Activated naive CD8-positive, alpha-beta T cell treated with anti-CD3 and anti-CD28 coated beads, Interleukin-2, amount 10 ng/mL, durations not matched to agents 7 days and 5 days (primary cell): ENCODE data around the gene PLXNA1. TPM values are rescaled to one million over a fixed set of nuclear protein-coding genes. Genes with fewer than 3 reads are reported as not detected.

ENCODE experiments used
- ATAC-seq: fragments of 150-1000 bp; cut with Tn5 transposase; one replicate; pipeline ENCODE4 v1.10.0; 2021; ENCODE audit warnings: low read depth, moderate library complexity
- POLR2A ChIA-PET: fragments of 350-600 bp; sonication (Branson Sonifier 250); formaldehyde crosslinking; loops from one replicate; lab custom pipeline; 2021; ENCODE audit warnings: antibody characterized with exemption; lab: Charles Lee
- DNase-seq: peaks from one replicate; pipeline ENCODE4 v3.0.0; 2021
- H3K27ac Mint-ChIP-seq: one replicate; pipeline ENCODE4 v1.8.0; 2022; ENCODE audit warnings: mild to moderate bottlenecking, mixed read lengths
- H3K27me3 Mint-ChIP-seq: one replicate; pipeline ENCODE4 v1.8.0; 2022; ENCODE audit warnings: mild to moderate bottlenecking, moderate library complexity, mixed read lengths
- H3K36me3 Mint-ChIP-seq: one replicate; pipeline ENCODE4 v1.8.0; 2021; ENCODE audit warnings: mild to moderate bottlenecking, mixed read lengths
- H3K4me1 Mint-ChIP-seq: one replicate; pipeline ENCODE4 v1.8.0; 2021; ENCODE audit warnings: mixed read lengths
- H3K4me3 Mint-ChIP-seq: one replicate; pipeline ENCODE4 v1.8.0; 2022; ENCODE audit warnings: mild to moderate bottlenecking, moderate library complexity, mixed read lengths
- H3K9me3 Mint-ChIP-seq: one replicate; pipeline ENCODE4 v1.8.0; 2021; ENCODE audit warnings: mixed read lengths
- total RNA-seq, 2 experiments: library from RNA; stranded (reverse); gene quantifications; one replicate each; pipeline ENCODE4 v1.2.3, GENCODE V29; 2021

The PLXNA1 gene
- total RNA-seq, 2 experiments from 2014 or later: 5.7 to 5.8 TPM

GRCh38 chr3:127000119-127000518, 17.2 kb downstream of the PLXNA1 start:
- Mint-ChIP-seq H3K4me3 (no peak overlapping the region), H3K9me3 (no peaks in the 10 kb centered on the region), H3K4me1 (no peaks in the 10 kb centered on the region), H3K27ac (no peak overlapping the region), H3K27me3 (no peaks in the 10 kb centered on the region), H3K36me3 (no peaks in the 10 kb centered on the region)
- DNase-seq (no peak), ATAC-seq (no peak)
- POLR2A ChIA-PET: no interaction called here

GRCh38 chr3:127000761-127001160, 17.8 kb downstream of the PLXNA1 start:
- Mint-ChIP-seq H3K27me3 (no peaks in the 10 kb centered on the region), H3K4me1 (no peaks in the 10 kb centered on the region), H3K4me3 (no peak overlapping the region), H3K27ac (no peak overlapping the region), H3K36me3 (no peaks in the 10 kb centered on the region), H3K9me3 (no peaks in the 10 kb centered on the region)
- DNase-seq: no peak
- POLR2A ChIA-PET: no interaction called here
- no peak for ATAC-seq

GRCh38 chr3:127001486-127002194, 18.7 kb downstream of the PLXNA1 start:
- ATAC-seq (no peak), DNase-seq (no peak)
- Mint-ChIP-seq H3K27me3 (no peaks in the 10 kb centered on the region), H3K27ac (no peak overlapping the region), H3K4me1 (no peaks in the 10 kb centered on the region), H3K36me3 (no peaks in the 10 kb centered on the region), H3K4me3 (no peak overlapping the region), H3K9me3 (no peaks in the 10 kb centered on the region)
- POLR2A ChIA-PET: no interaction called here

GRCh38 chr3:127002195-127003174, 19.6 kb downstream of the PLXNA1 start:
- POLR2A ChIA-PET: no interaction called here
- H3K27ac Mint-ChIP-seq: no peak overlapping the region
- H3K4me1 Mint-ChIP-seq: no peaks in the 10 kb centered on the region
- H3K9me3 Mint-ChIP-seq: no peaks in the 10 kb centered on the region
- H3K36me3 Mint-ChIP-seq: no peaks in the 10 kb centered on the region
- ATAC-seq: peak; percentile 24
- H3K27me3 Mint-ChIP-seq: no peaks in the 10 kb centered on the region
- DNase-seq: no peak
- no peak overlapping the region for H3K4me3 Mint-ChIP-seq

GRCh38 chr3:127003175-127003555, 20.2 kb downstream of the PLXNA1 start:
- Mint-ChIP-seq H3K36me3 (no peaks in the 10 kb centered on the region), H3K4me1 (no peaks in the 10 kb centered on the region), H3K9me3 (no peaks in the 10 kb centered on the region), H3K27ac (no peak overlapping the region), H3K4me3 (no peak overlapping the region), H3K27me3 (no peaks in the 10 kb centered on the region)
- ATAC-seq (no peak), DNase-seq (no peak)
- POLR2A ChIA-PET: no interaction called here

- Mint-ChIP-seq H3K36me3 (no peaks in the 10 kb centered on the region), H3K4me1 (no peaks in the 10 kb centered on the region), H3K27me3 (no peaks in the 10 kb centered on the region), H3K27ac (no peak overlapping the region), H3K9me3 (no peaks in the 10 kb centered on the region), H3K4me3 (no peak overlapping the region)
- no peak for ATAC-seq
- POLR2A ChIA-PET: no interaction called here
- no peak for DNase-seq
These were observed 20.8 kb downstream of the PLXNA1 start for GRCh38 chr3:127003601-127004280.

- DNase-seq (no peak), ATAC-seq (no peak)
- POLR2A ChIA-PET: no interaction called here
- Mint-ChIP-seq H3K9me3 (no peaks in the 10 kb centered on the region), H3K4me3 (no peak overlapping the region), H3K27me3 (no peaks in the 10 kb centered on the region), H3K4me1 (no peaks in the 10 kb centered on the region), H3K36me3 (no peaks in the 10 kb centered on the region), H3K27ac (no peak overlapping the region)
These were observed 21.9 kb downstream of the PLXNA1 start for GRCh38 chr3:127004641-127005397.

- no peak for ATAC-seq
These were observed 23.1 kb downstream of the PLXNA1 start for GRCh38 chr3:127005864-127006500.

GRCh38 chr3:127006781-127007436, 24.0 kb downstream of the PLXNA1 start:
- POLR2A ChIA-PET: no interaction called here
- no peaks in the 10 kb centered on the region for H3K4me1 Mint-ChIP-seq
- no peak for DNase-seq
- no peaks in the 10 kb centered on the region for H3K36me3 Mint-ChIP-seq
- H3K9me3 Mint-ChIP-seq: no peaks in the 10 kb centered on the region
- ATAC-seq: no peak
- no peak overlapping the region for H3K27ac Mint-ChIP-seq
- no peaks in the 10 kb centered on the region for H3K27me3 Mint-ChIP-seq
- H3K4me3 Mint-ChIP-seq: no peak overlapping the region

More at GRCh38 chr3:127005864-127006500, 23.1 kb downstream of the PLXNA1 start:
- no peaks in the 10 kb centered on the region for H3K27me3 Mint-ChIP-seq
- no peak overlapping the region for H3K4me3 Mint-ChIP-seq
- DNase-seq: no peak
- H3K27ac Mint-ChIP-seq: no peak overlapping the region
- H3K9me3 Mint-ChIP-seq: no peaks in the 10 kb centered on the region
- H3K36me3 Mint-ChIP-seq: no peaks in the 10 kb centered on the region
- H3K4me1 Mint-ChIP-seq: no peaks in the 10 kb centered on the region
- POLR2A ChIA-PET: no interaction called here

GRCh38 chr3:127008236-127008635, 25.3 kb downstream of the PLXNA1 start:
- Mint-ChIP-seq H3K4me1 (no peaks in the 10 kb centered on the region), H3K4me3 (no peak overlapping the region), H3K27me3 (no peaks in the 10 kb centered on the region), H3K9me3 (no peaks in the 10 kb centered on the region), H3K27ac (no peak overlapping the region), H3K36me3 (no peaks in the 10 kb centered on the region)
- DNase-seq: no peak
- POLR2A ChIA-PET: no interaction called here
- no peak for ATAC-seq

- H3K4me1 Mint-ChIP-seq: peaks cover 3% of the 10 kb centered on the region
These were observed 26.6 kb downstream of the PLXNA1 start for GRCh38 chr3:127009531-127009930.

GRCh38 chr3:127011270-127011992, 28.5 kb downstream of the PLXNA1 start:
- Mint-ChIP-seq H3K27ac (no peak overlapping the region), H3K9me3 (no peaks in the 10 kb centered on the region), H3K27me3 (no peaks in the 10 kb centered on the region), H3K4me3 (no peak overlapping the region), H3K36me3 (no peaks in the 10 kb centered on the region), H3K4me1 (peaks cover 3% of the 10 kb centered on the region)
- POLR2A ChIA-PET: no interaction called here
- DNase-seq: no peak
- ATAC-seq: no peak

More at GRCh38 chr3:127009531-127009930, 26.6 kb downstream of the PLXNA1 start:
- DNase-seq: no peak
- POLR2A ChIA-PET: no interaction called here
- Mint-ChIP-seq H3K27me3 (no peaks in the 10 kb centered on the region), H3K9me3 (no peaks in the 10 kb centered on the region), H3K36me3 (no peaks in the 10 kb centered on the region), H3K27ac (no peak overlapping the region), H3K4me3 (no peak overlapping the region)
- ATAC-seq: no peak
